ENCODE data around the gene SLAMF7.
A peak's percentile ranks its signal among the peaks of the same experiment; 100 is the strongest.
"Not testable (repeated sequence)": the region's sequence is repeated elsewhere in the genome, so short reads cannot be mapped to it uniquely, and the experiment has no call there.

The SLAMF7 gene

GRCh38 chr1:160739098-160739511 lies at the start of gene SLAMF7:
Gene SLAMF7 (plus strand): TSS chr1:160739247. CDS start chr1:160739302, 55 bp downstream.
- peak; percentile 94 for DNase-seq

GRCh38 chr1:160692390-160692789 lies 46.7 kb upstream of the SLAMF7 start:
- DNase-seq: not testable (repeated sequence)

GRCh38 chr1:160702100-160702499 lies 36.9 kb upstream of the SLAMF7 start:
- no peak for DNase-seq

GRCh38 chr1:160704250-160704649 lies 34.8 kb upstream of the SLAMF7 start:
- DNase-seq: peak; percentile 93

GRCh38 chr1:160705212-160705621 lies 33.8 kb upstream of the SLAMF7 start:
- DNase-seq: peak; percentile 74

- DNase-seq: peak; percentile 82
Measured at GRCh38 chr1:160705742-160706141, 33.3 kb upstream of the SLAMF7 start.

GRCh38 chr1:160706526-160707235 lies 32.4 kb upstream of the SLAMF7 start:
- DNase-seq: peak; percentile 66

- DNase-seq: peak; percentile 72
Measured at GRCh38 chr1:160707236-160708064, 31.6 kb upstream of the SLAMF7 start.

GRCh38 chr1:160708118-160708517 lies 30.9 kb upstream of the SLAMF7 start:
- peak; percentile 89 for DNase-seq

- peak; percentile 65 for DNase-seq
Measured at GRCh38 chr1:160708801-160709200, 30.2 kb upstream of the SLAMF7 start.

GRCh38 chr1:160709715-160710114 lies 29.3 kb upstream of the SLAMF7 start:
- no peak for DNase-seq

- peak; percentile 68 for DNase-seq
Measured at GRCh38 chr1:160710517-160711252, 28.4 kb upstream of the SLAMF7 start.

- no peak for DNase-seq
Measured at GRCh38 chr1:160711276-160711601, 27.8 kb upstream of the SLAMF7 start.

- peak; percentile 92 for DNase-seq
Measured at GRCh38 chr1:160711602-160712311, 27.3 kb upstream of the SLAMF7 start, which contains the start of gene CD48. Gene CD48 (minus strand): TSS chr1:160711822. CDS start chr1:160711763, 59 bp downstream.

GRCh38 chr1:160712525-160713080 lies 26.4 kb upstream of the SLAMF7 start:
- peak; percentile 96 for DNase-seq

- DNase-seq: peak; percentile 68
Measured at GRCh38 chr1:160713161-160713560, 25.9 kb upstream of the SLAMF7 start.

GRCh38 chr1:160714034-160714648 lies 24.9 kb upstream of the SLAMF7 start:
- DNase-seq: not testable (repeated sequence)

GRCh38 chr1:160716013-160716412 lies 23.0 kb upstream of the SLAMF7 start:
- DNase-seq: no peak

- peak; percentile 45 for DNase-seq
Measured at GRCh38 chr1:160717306-160717705, 21.7 kb upstream of the SLAMF7 start.

- DNase-seq: peak; percentile 44
Measured at GRCh38 chr1:160718210-160718609, 20.8 kb upstream of the SLAMF7 start.

GRCh38 chr1:160720356-160721085 lies 18.5 kb upstream of the SLAMF7 start:
- no peak for DNase-seq

Data from suppressor macrophage treated with lipopolysaccharide for 4 hours (primary cell).